Mesenchymal stem cell (in vitro differentiated cells and primary cell): ENCODE measurements around the gene TRPC4.
A peak's percentile ranks its signal among the peaks of the same experiment; 100 is the strongest.

ENCODE experiments used
- DNase-seq: peaks from one replicate; pipeline ENCODE4 v3.0.0-alpha.2; 2013
- H2AFZ ChIP-seq: one replicate; pipeline ENCODE4 v1.6.1; 2013; ENCODE audit warnings: low read depth, mild to moderate bottlenecking, control low read depth, inconsistent platforms, low read length, moderate library complexity
- H2AK5ac ChIP-seq: 2 replicates; pipeline ENCODE4 v1.6.1; 2013; ENCODE audit warnings: low read length, moderate library complexity, mild to moderate bottlenecking, inconsistent platforms; ENCODE audit not compliant: severe bottlenecking
- H2BK120ac ChIP-seq: one replicate; pipeline ENCODE4 v1.6.1; 2013; ENCODE audit warnings: low read depth, mild to moderate bottlenecking, inconsistent platforms, low read length, moderate library complexity
- H2BK12ac ChIP-seq, 2 experiments: one replicate each; pipeline ENCODE4 v1.6.1; 2013; ENCODE audit warnings: inconsistent platforms in 2 of 2, low read length in 2 of 2, mild to moderate bottlenecking in 2 of 2, moderate library complexity in 2 of 2, control low read depth in 1 of 2
- H2BK15ac ChIP-seq: one replicate; pipeline ENCODE4 v1.6.1; 2013; ENCODE audit warnings: mild to moderate bottlenecking, low read depth, inconsistent platforms; ENCODE audit not compliant: poor library complexity, severe bottlenecking
- H2BK5ac ChIP-seq: 2 replicates; pipeline ENCODE4 v1.6.1; 2013; ENCODE audit warnings: low read depth, mild to moderate bottlenecking, low read length, control low read depth, inconsistent platforms; ENCODE audit not compliant: poor library complexity, severe bottlenecking
- H3K14ac ChIP-seq, 2 experiments: one replicate each; pipeline ENCODE4 v1.6.1; 2013; ENCODE audit warnings: inconsistent platforms in 2 of 2, low read length in 2 of 2, control low read depth in 1 of 2, mild to moderate bottlenecking in 1 of 2, moderate library complexity in 1 of 2
- H3K18ac ChIP-seq, 2 experiments: one replicate each; pipeline ENCODE4 v1.6.1; 2013; ENCODE audit warnings: inconsistent platforms in 2 of 2, low read length in 2 of 2, control low read depth in 1 of 2, low read depth in 1 of 2, mild to moderate bottlenecking in 1 of 2
- H3K23ac ChIP-seq, 2 experiments: one replicate each; pipeline ENCODE4 v1.6.1; 2013; ENCODE audit warnings: inconsistent platforms in 2 of 2, low read length in 2 of 2, mild to moderate bottlenecking in 2 of 2, moderate library complexity in 2 of 2, control low read depth in 1 of 2
- H3K27ac ChIP-seq: 2 replicates; pipeline ENCODE4 v1.5.1; 2013; ENCODE audit warnings: mild to moderate bottlenecking, moderate library complexity, low read length, control low read depth, inconsistent platforms; ENCODE audit not compliant: poor library complexity, severe bottlenecking
- H3K27me3 ChIP-seq, 2 experiments: 2 replicates each; pipeline versions ENCODE4 v1.6.1 to v1.7.0; 2013; ENCODE audit warnings: low read length in 2 of 2, mild to moderate bottlenecking in 2 of 2, moderate library complexity in 2 of 2, control low read depth in 1 of 2, inconsistent platforms in 1 of 2; ENCODE audit not compliant: control insufficient read depth in 1 of 2, insufficient read depth in 1 of 2
- H3K36me3 ChIP-seq, 2 experiments: 2 replicates each; pipeline versions ENCODE4 v1.6.1 to v1.7.0; 2013; ENCODE audit warnings: low read length in 2 of 2, control low read depth in 1 of 2, inconsistent platforms in 1 of 2, low read depth in 1 of 2, mild to moderate bottlenecking in 1 of 2; ENCODE audit not compliant: insufficient read depth in 2 of 2, control insufficient read depth in 1 of 2
- H3K4ac ChIP-seq, 2 experiments: one replicate each; pipeline ENCODE4 v1.6.1; 2013; ENCODE audit warnings: inconsistent platforms in 2 of 2, low read length in 2 of 2, mild to moderate bottlenecking in 2 of 2, moderate library complexity in 2 of 2, control low read depth in 1 of 2, low read depth in 1 of 2
- H3K4me1 ChIP-seq: 2 replicates; pipeline ENCODE4 v1.6.1; 2013; ENCODE audit warnings: low read depth, low read length, control low read depth; ENCODE audit not compliant: control insufficient read depth, insufficient read depth
- H3K4me2 ChIP-seq: 2 replicates; pipeline ENCODE4 v1.6.1; 2013; ENCODE audit warnings: low read length, mild to moderate bottlenecking, inconsistent platforms; ENCODE audit not compliant: poor library complexity, severe bottlenecking
- H3K4me3 ChIP-seq, 2 experiments: 2 replicates each; pipeline versions ENCODE4 v1.5.1 to v1.7.0; 2013; ENCODE audit warnings: low read length in 2 of 2, mild to moderate bottlenecking in 2 of 2, control low read depth in 1 of 2, low read depth in 1 of 2; ENCODE audit not compliant: insufficient read depth in 1 of 2
- H3K79me1 ChIP-seq: replicated peaks from 2 replicates; pipeline ENCODE4 v1.6.1; 2013; ENCODE audit warnings: mild to moderate bottlenecking, control low read depth, low read length, inconsistent platforms; ENCODE audit not compliant: poor library complexity, severe bottlenecking
- H3K9ac ChIP-seq: 2 replicates; pipeline ENCODE4 v1.7.0; 2013; ENCODE audit warnings: mild to moderate bottlenecking, low read length, moderate library complexity
- H3K9me3 ChIP-seq: 2 replicates; pipeline ENCODE4 v1.7.0; 2013; ENCODE audit warnings: mild to moderate bottlenecking, low read length; ENCODE audit not compliant: control insufficient read depth
- H4K8ac ChIP-seq: one replicate; pipeline ENCODE4 v1.6.1; 2013; ENCODE audit warnings: inconsistent platforms, mild to moderate bottlenecking, low read length, moderate library complexity
- H4K91ac ChIP-seq: one replicate; pipeline ENCODE4 v1.6.1; 2013; ENCODE audit warnings: mild to moderate bottlenecking, low read length, inconsistent platforms
- WGBS: methylation state at CpG from one replicate; pipeline ENCODE4 v1.1.7; 2013; ENCODE audit warnings: mixed read lengths; 5-methylcytosine and 5-hydroxymethylcytosine counted together

Gene TRPC4

GRCh38 chr13:37667702-37668101 is 201.9 kb downstream of the TRPC4 start:
- no peak overlapping the region for H2BK5ac ChIP-seq
- WGBS, result 52% methylated on average over 3 of the region's 3 CpGs

GRCh38 chr13:37666036-37666435 is 203.5 kb downstream of the TRPC4 start:
- Histone ChIP-seq H2BK15ac (no peak overlapping the region), H3K79me1 (no peaks in the 10 kb centered on the region), H3K4me2 (no peak overlapping the region), H3K27me3 (no peaks in the 10 kb centered on the region), H4K8ac (no peak overlapping the region), H3K4me3 (no peak overlapping the region), H3K4me1 (peaks cover 1% of the 10 kb centered on the region), H2AK5ac (peak overlapping the region; percentile 75), H3K36me3 (no peaks in the 10 kb centered on the region), H2BK120ac (no peak overlapping the region), H3K9ac (no peak overlapping the region), H2BK12ac (no peak overlapping the region), H4K91ac (no peak overlapping the region), H3K4ac (no peak overlapping the region), H3K9me3 (no peaks in the 10 kb centered on the region), H3K23ac (no peak overlapping the region), H3K18ac (no peak overlapping the region), H2BK5ac (no peak overlapping the region), H2AFZ (no peak overlapping the region), H3K27ac (no peak overlapping the region), H3K14ac (no peak overlapping the region)
- peak; percentile 48 for DNase-seq
- 20% methylated on average over 1 of the region's 2 CpGs for WGBS

More at GRCh38 chr13:37667702-37668101, 201.9 kb downstream of the TRPC4 start:
- Histone ChIP-seq H2BK15ac (no peak overlapping the region), H3K14ac (no peak overlapping the region), H3K23ac (no peak overlapping the region), H3K4me1 (peaks cover 1% of the 10 kb centered on the region), H3K9me3 (no peaks in the 10 kb centered on the region), H3K4me3 (no peak overlapping the region), H2BK12ac (no peak overlapping the region), H3K9ac (no peak overlapping the region), H4K91ac (no peak overlapping the region), H2AFZ (no peak overlapping the region), H2BK120ac (no peak overlapping the region), H3K27me3 (no peaks in the 10 kb centered on the region), H3K27ac (no peak overlapping the region), H3K79me1 (no peaks in the 10 kb centered on the region), H3K36me3 (no peaks in the 10 kb centered on the region), H2AK5ac (no peak overlapping the region), H4K8ac (no peak overlapping the region), H3K18ac (no peak overlapping the region), H3K4me2 (no peak overlapping the region), H3K4ac (no peak overlapping the region)
- DNase-seq, result no peak

GRCh38 chr13:37665420-37665819 is 204.2 kb downstream of the TRPC4 start:
- no peaks in the 10 kb centered on the region for H3K9me3 ChIP-seq
- H3K4me3 ChIP-seq, result no peak overlapping the region
- no peak overlapping the region for H2AFZ ChIP-seq
- peaks cover 1% of the 10 kb centered on the region for H3K4me1 ChIP-seq
- WGBS, result 78% methylated on average over 1 of the region's 2 CpGs
- H4K91ac ChIP-seq, result no peak overlapping the region
- no peak overlapping the region for H3K27ac ChIP-seq
- no peak overlapping the region for H2AK5ac ChIP-seq
- H3K4ac ChIP-seq, result no peak overlapping the region
- H3K23ac ChIP-seq, result no peak overlapping the region
- no peaks in the 10 kb centered on the region for H3K27me3 ChIP-seq
- H3K18ac ChIP-seq, result no peak overlapping the region
- no peak overlapping the region for H2BK5ac ChIP-seq
- DNase-seq, result no peak
- H2BK12ac ChIP-seq, result no peak overlapping the region
- H3K36me3 ChIP-seq, result no peaks in the 10 kb centered on the region
- no peak overlapping the region for H3K4me2 ChIP-seq
- no peaks in the 10 kb centered on the region for H3K79me1 ChIP-seq
- no peak overlapping the region for H2BK120ac ChIP-seq
- no peak overlapping the region for H4K8ac ChIP-seq
- H3K9ac ChIP-seq, result no peak overlapping the region
- no peak overlapping the region for H3K14ac ChIP-seq
- H2BK15ac ChIP-seq, result no peak overlapping the region

- Histone ChIP-seq H2AK5ac (no peak overlapping the region), H3K27ac (no peak overlapping the region), H3K4me3 (no peak overlapping the region), H2AFZ (no peak overlapping the region), H4K91ac (no peak overlapping the region), H3K79me1 (no peaks in the 10 kb centered on the region), H3K4ac (no peak overlapping the region), H3K4me2 (no peak overlapping the region), H2BK15ac (no peak overlapping the region), H3K4me1 (peaks cover 1% of the 10 kb centered on the region), H3K14ac (no peak overlapping the region), H3K27me3 (no peaks in the 10 kb centered on the region), H2BK120ac (no peak overlapping the region), H3K23ac (no peak overlapping the region), H3K36me3 (no peaks in the 10 kb centered on the region), H3K9me3 (no peaks in the 10 kb centered on the region), H2BK12ac (no peak overlapping the region), H4K8ac (no peak overlapping the region), H2BK5ac (no peak overlapping the region), H3K18ac (no peak overlapping the region), H3K9ac (no peak overlapping the region)
- WGBS, result no CpG with 5 or more reads among the region's 4 CpGs
- no peak for DNase-seq
Measured at GRCh38 chr13:37663724-37664123, 205.8 kb downstream of the TRPC4 start.
